TTC549 (cell line): Measurements from ENCODE around the gene MTRF1L.

Experiments used
- FAIRE-seq: peaks from 2 replicates; lab custom pipeline; 2012; peaks lifted over from hg19 to GRCh38; lab: Jason Lieb, UNC

MTRF1L gene

GRCh38 chr6:153002613-153003365 lies at the start of gene MTRF1L:
Gene MTRF1L, minus strand, starts transcription at chr6:153002709. Its CDS starts 24 bp downstream, at chr6:153002685.
- peak; percentile 86 for FAIRE-seq

GRCh38 chr6:153051801-153052200 lies 49.3 kb upstream of the MTRF1L start:
- FAIRE-seq, result no peak

GRCh38 chr6:153048631-153049030 lies 46.1 kb upstream of the MTRF1L start:
- no peak for FAIRE-seq

- no peak for FAIRE-seq
These were observed 44.9 kb upstream of the MTRF1L start for GRCh38 chr6:153047386-153047785.

- FAIRE-seq, result no peak
These were observed 42.8 kb upstream of the MTRF1L start for GRCh38 chr6:153045271-153045670.

- no peak for FAIRE-seq
These were observed 41.8 kb upstream of the MTRF1L start for GRCh38 chr6:153044295-153044694.

- no peak for FAIRE-seq
These were observed 41.2 kb upstream of the MTRF1L start for GRCh38 chr6:153043719-153044118.

GRCh38 chr6:153038378-153039057 lies 36.0 kb upstream of the MTRF1L start:
- no peak for FAIRE-seq

- FAIRE-seq, result no peak
These were observed 31.6 kb upstream of the MTRF1L start for GRCh38 chr6:153034139-153034538.

GRCh38 chr6:153032255-153032882 lies 29.9 kb upstream of the MTRF1L start:
- FAIRE-seq, result peak; percentile 68

- FAIRE-seq, result no peak
These were observed 28.9 kb upstream of the MTRF1L start for GRCh38 chr6:153031335-153031955.

GRCh38 chr6:153028963-153029362 lies 26.5 kb upstream of the MTRF1L start:
- FAIRE-seq, result no peak

- no peak for FAIRE-seq
These were observed 25.8 kb upstream of the MTRF1L start for GRCh38 chr6:153028286-153028685.

- no peak for FAIRE-seq
These were observed 25.0 kb upstream of the MTRF1L start for GRCh38 chr6:153027480-153027879.

- no peak for FAIRE-seq
These were observed 22.2 kb upstream of the MTRF1L start for GRCh38 chr6:153024709-153025017.

GRCh38 chr6:153023977-153024708 lies 21.6 kb upstream of the MTRF1L start:
- FAIRE-seq, result peak; percentile 20

GRCh38 chr6:153018355-153018754 lies 15.8 kb upstream of the MTRF1L start:
- FAIRE-seq, result no peak

- FAIRE-seq, result no peak
These were observed 14.3 kb upstream of the MTRF1L start for GRCh38 chr6:153016846-153017245.

GRCh38 chr6:153015094-153015640 lies 12.7 kb upstream of the MTRF1L start:
- FAIRE-seq, result no peak

GRCh38 chr6:153013438-153013837 lies 10.9 kb upstream of the MTRF1L start:
- FAIRE-seq, result no peak

GRCh38 chr6:153012856-153013255 lies 10.3 kb upstream of the MTRF1L start:
- no peak for FAIRE-seq

- no peak for FAIRE-seq
These were observed 819 bp upstream of the MTRF1L start for GRCh38 chr6:153003366-153003690.
